Measurements from ENCODE around the gene MCTP2. TPM values are rescaled to one million over a fixed set of nuclear protein-coding genes. Genes with fewer than 3 reads are reported as not detected.

MCTP2 gene
- total and polyA plus RNA-seq, 2 of the 13 experiments (the other 11 are each of a cell fraction or from before 2014, with no cell fraction given): 5.1 to 8.6 TPM

DNA sequence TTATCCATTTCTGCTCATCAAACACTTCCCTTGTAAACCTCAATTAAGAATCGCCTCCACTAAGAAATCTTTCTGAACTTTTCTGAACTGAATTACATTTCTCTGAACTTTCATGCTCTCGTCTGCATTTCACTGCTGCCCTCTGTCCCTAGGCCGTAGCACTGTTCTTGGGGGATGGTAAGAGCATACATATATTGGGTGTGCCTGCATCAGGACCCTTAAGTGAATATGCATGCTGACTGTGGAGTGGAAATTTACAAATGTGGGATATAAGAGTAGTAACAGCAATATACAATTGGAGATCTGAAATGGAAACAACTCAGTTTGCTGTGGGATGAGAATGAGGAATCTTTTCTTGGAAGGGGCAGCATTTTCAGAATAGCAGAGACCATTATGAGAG is 148.6 kb downstream of the MCTP2 start:
- no TSS peak for BruUV-seq (replicated peaks)

More for the DNA sequence above, 148.6 kb downstream of the MCTP2 start:
- Histone ChIP-seq H4K20me1 (ENCODE audit: insufficient read depth, low read length) (no peaks in the 10 kb centered on the region), H3K79me2 (ENCODE audit: insufficient read depth, low read length) (no peaks in the 10 kb centered on the region), H3K9me3 (ENCODE audit: low read length) (no peaks in the 10 kb centered on the region), H3K27me3 (ENCODE audit: control insufficient read depth in 1 of 2, insufficient read depth in 2 of 2, low read length in 2 of 2) (no peaks in the 10 kb centered on the region), H3K4me1 (ENCODE audit: insufficient read depth, low read length) (no peaks in the 10 kb centered on the region), H2AFZ (ENCODE audit: low read length) (no peak overlapping the region), H3K27ac (ENCODE audit: extremely low read length, insufficient read depth, low read length) (no peak overlapping the region), H3K36me3 (replicated peaks in 1 of 2; ENCODE audit: control insufficient read depth in 1 of 2, insufficient read depth in 2 of 2, low read length in 2 of 2) (no peaks in the 10 kb centered on the region), H3K4me3 (replicated peaks in 1 of 3; ENCODE audit: insufficient read depth in 1 of 3, low read depth in 2 of 3, low read length in 3 of 3) (no peak overlapping the region), H3K4me2 (ENCODE audit: low read depth, low read length) (no peak overlapping the region), H3K9ac (ENCODE audit: insufficient read depth, low read depth, low read length) (no peak overlapping the region)
- TF ChIP-seq JARID2 (CRISPR knock-in tag; IDR thresholded peaks at IDR 0.05; ENCODE audit: insufficient replicate concordance): no peak
- TF ChIP-seq HCFC1 (IDR thresholded peaks at IDR 0.05; ENCODE audit: low read depth, low read length): no peak
- TF ChIP-seq, protein P1, sequence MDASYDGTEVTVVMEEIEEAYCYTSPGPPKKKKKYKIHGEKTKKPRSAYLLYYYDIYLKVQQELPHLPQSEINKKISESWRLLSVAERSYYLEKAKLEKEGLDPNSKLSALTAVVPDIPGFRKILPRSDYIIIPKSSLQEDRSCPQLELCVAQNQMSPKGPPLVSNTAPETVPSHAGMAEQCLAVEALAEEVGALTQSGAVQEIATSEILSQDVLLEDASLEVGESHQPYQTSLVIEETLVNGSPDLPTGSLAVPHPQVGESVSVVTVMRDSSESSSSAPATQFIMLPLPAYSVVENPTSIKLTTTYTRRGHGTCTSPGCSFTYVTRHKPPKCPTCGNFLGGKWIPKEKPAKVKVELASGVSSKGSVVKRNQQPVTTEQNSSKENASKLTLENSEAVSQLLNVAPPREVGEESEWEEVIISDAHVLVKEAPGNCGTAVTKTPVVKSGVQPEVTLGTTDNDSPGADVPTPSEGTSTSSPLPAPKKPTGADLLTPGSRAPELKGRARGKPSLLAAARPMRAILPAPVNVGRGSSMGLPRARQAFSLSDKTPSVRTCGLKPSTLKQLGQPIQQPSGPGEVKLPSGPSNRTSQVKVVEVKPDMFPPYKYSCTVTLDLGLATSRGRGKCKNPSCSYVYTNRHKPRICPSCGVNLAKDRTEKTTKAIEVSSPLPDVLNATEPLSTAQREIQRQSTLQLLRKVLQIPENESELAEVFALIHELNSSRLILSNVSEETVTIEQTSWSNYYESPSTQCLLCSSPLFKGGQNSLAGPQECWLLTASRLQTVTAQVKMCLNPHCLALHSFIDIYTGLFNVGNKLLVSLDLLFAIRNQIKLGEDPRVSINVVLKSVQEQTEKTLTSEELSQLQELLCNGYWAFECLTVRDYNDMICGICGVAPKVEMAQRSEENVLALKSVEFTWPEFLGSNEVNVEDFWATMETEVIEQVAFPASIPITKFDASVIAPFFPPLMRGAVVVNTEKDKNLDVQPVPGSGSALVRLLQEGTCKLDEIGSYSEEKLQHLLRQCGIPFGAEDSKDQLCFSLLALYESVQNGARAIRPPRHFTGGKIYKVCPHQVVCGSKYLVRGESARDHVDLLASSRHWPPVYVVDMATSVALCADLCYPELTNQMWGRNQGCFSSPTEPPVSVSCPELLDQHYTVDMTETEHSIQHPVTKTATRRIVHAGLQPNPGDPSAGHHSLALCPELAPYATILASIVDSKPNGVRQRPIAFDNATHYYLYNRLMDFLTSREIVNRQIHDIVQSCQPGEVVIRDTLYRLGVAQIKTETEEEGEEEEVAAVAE (CRISPR knock-in tag; IDR thresholded peaks at IDR 0.05; ENCODE audit: borderline replicate concordance): no peak
- no peak for TF ChIP-seq NPAS2 (CRISPR knock-in tag; IDR thresholded peaks at IDR 0.05; ENCODE audit: borderline replicate concordance)
- no peak for TF ChIP-seq ZNF101 (CRISPR knock-in tag; IDR thresholded peaks at IDR 0.05; ENCODE audit: borderline replicate concordance, low read depth)
- TF ChIP-seq SOX6 (IDR thresholded peaks at IDR 0.05): no peak
- TF ChIP-seq SOX6 (CRISPR knock-in tag; IDR thresholded peaks at IDR 0.05): no peak
- TF ChIP-seq ZNF264 (CRISPR knock-in tag; IDR thresholded peaks at IDR 0.05): no peak
- intact Hi-C loops (cut with micrococcal nuclease; ENCODE audit: unreplicated experiment) (loop anchor here (10.0 kb wide), 1 partner anchor 455 kb away; no protein-coding TSS in a partner anchor), in situ Hi-C loops (cut with HindIII; ENCODE audit: extremely low pct_ligation_motif_present, low pct_unique_long_range_greater_than_20kb) (no loop called here)
- FAIRE-seq (no peak), DNase-seq (ENCODE audit: low spot score) (no peak), ATAC-seq (no peak)
- ChIA-PET CTCF (ENCODE audit: low intra/inter-chr PET ratio, low total read pairs) (no interaction called here), POLR2A (no interaction called here)
- WGBS (ENCODE audit: low lambda C conversion rate): 54% methylated on average over 3 of the region's 3 CpGs

All from HepG2 (cell line).